ENCODE results near the gene ARHGAP1.

GRCh38 chr11:46630237-46630636 lies 70.2 kb downstream of the ARHGAP1 start:
- TF ChIP-seq POLR2AphosphoS5 (IDR thresholded peaks at IDR 0.05; ENCODE audit: borderline replicate concordance, low read depth, low read length) (no peak), EZH2 (IDR thresholded peaks at IDR 0.05) (no peak), FOXP2 (optimal IDR thresholded peaks at IDR 0.05; ENCODE audit: control extremely low read depth, extremely low read length, insufficient read depth) (no peak)

All from SK-N-MC (cell line).